LNCaP clone FGC (cell line): ENCODE results near the gene RNF5.

Source experiments
- DNase-seq: peaks from one replicate; pipeline ENCODE4 v3.0.0-alpha.2; 2011; ENCODE audit warnings: low read depth
- H3K4me3 ChIP-seq: 2 replicates; pipeline ENCODE4 v1.5.1; 2011; ENCODE audit warnings: mild to moderate bottlenecking, low read depth, low read length, control low read depth
- TF ChIP-seq, protein P1 (sequence below): IDR thresholded peaks from 2 replicates; pipeline ENCODE4 v1.5.1; 2012; ENCODE audit warnings: mild to moderate bottlenecking; ENCODE audit not compliant: control insufficient read depth, insufficient read depth; ENCODE audit errors: extremely low read depth

Gene RNF5

GRCh38 chr6:32152769-32153563 is 25.2 kb upstream of the RNF5 start:
- no peak for DNase-seq
- TF ChIP-seq, protein P1, sequence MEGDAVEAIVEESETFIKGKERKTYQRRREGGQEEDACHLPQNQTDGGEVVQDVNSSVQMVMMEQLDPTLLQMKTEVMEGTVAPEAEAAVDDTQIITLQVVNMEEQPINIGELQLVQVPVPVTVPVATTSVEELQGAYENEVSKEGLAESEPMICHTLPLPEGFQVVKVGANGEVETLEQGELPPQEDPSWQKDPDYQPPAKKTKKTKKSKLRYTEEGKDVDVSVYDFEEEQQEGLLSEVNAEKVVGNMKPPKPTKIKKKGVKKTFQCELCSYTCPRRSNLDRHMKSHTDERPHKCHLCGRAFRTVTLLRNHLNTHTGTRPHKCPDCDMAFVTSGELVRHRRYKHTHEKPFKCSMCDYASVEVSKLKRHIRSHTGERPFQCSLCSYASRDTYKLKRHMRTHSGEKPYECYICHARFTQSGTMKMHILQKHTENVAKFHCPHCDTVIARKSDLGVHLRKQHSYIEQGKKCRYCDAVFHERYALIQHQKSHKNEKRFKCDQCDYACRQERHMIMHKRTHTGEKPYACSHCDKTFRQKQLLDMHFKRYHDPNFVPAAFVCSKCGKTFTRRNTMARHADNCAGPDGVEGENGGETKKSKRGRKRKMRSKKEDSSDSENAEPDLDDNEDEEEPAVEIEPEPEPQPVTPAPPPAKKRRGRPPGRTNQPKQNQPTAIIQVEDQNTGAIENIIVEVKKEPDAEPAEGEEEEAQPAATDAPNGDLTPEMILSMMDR: no peak
- H3K4me3 ChIP-seq: peak overlapping the region; percentile 77

DNA sequence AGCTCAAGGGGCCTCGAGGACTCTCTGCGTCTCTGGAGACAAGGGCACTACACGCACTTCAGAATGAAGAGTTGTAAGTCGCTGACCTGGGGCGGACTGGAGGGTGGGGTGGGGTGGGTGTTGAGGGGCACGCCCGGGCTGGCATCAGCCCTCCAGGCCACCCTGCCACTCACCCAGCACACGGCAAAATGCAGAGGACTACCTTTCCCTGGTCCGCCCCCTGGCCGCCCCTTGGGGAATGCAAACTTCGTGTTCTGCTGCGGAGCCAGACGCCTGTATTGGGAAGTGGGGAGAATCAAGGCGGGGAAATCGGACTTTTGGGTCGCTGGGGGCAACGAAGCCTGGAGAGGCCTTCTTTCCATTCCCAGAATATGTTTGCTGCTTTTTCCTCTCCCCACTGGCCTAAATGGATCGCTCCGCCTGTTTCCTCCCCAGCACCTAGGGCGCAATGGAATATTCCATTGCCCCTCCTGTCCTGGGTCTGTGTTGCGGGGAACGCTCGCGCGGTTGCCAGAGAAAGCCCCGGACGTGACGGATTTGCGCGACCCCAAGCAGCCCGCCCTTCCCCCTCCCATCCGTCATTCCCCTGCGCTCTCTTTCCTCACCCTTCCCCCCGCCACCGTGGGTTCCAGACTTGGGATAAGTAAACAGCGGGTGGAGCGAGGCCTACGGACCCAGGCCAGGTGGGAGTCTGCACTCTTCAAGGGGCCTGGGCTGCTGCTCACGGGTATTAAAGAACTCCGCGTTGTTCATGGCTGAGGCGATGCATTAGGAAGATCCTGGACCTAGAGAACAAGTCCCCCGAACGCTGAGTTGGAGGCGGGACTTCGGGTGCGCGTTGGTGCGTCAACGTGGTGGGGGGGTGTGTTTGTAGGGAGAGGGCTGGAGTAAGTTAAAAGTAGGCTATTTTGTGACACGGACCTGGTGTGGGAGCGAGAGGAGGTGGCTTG is 24.4 kb upstream of the RNF5 start, which contains the start of gene PPT2:
Gene PPT2 (plus strand): TSS at position 578 of the 950 bp plus-strand sequence. CDS start 454 bp downstream, outside the sequence.
- TF ChIP-seq, protein P1: no peak
- DNase-seq: no peak
- peak within 1 kb of the TSS; percentile 77 for H3K4me3 ChIP-seq

DNA sequence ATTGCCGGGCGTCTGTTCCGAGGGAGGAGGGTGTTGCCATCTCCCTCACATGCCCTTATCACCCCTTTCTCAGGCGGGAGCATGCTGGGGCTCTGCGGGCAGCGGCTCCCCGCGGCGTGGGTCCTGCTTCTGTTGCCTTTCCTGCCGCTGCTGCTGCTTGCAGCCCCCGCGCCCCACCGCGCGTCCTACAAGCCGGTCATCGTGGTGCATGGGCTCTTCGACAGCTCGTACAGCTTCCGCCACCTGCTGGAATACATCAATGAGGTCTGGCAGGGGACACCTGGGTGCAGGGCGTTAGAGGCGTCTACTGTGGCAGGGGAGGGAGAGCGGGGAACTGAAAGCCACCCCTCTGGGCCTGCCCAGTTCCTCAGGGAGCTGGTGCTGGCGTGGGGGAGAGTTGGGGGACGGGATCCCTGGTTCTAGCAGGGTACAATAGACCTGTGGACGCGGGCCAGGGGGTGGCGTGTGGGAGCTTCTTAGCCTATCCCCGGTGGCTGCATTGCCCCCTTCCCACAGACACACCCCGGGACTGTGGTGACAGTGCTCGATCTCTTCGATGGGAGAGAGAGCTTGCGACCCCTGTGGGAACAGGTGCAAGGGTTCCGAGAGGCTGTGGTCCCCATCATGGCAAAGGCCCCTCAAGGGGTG is 23.6 kb upstream of the RNF5 start:
- H3K4me3 ChIP-seq: peak overlapping the region; percentile 77

GRCh38 chr6:32156891-32157290 is 21.3 kb upstream of the RNF5 start:
- TF ChIP-seq, protein P1: no peak
- DNase-seq: no peak
- no peak overlapping the region for H3K4me3 ChIP-seq

More for the DNA sequence above, 23.6 kb upstream of the RNF5 start:
- DNase-seq: peak; percentile 42
- TF ChIP-seq, protein P1: peak; percentile 80

GRCh38 chr6:32158052-32158451 is 20.2 kb upstream of the RNF5 start:
- TF ChIP-seq, protein P1: no peak
- H3K4me3 ChIP-seq: no peak overlapping the region
- DNase-seq: no peak

- no peak overlapping the region for H3K4me3 ChIP-seq
- TF ChIP-seq, protein P1: no peak
- DNase-seq: no peak
Measured at GRCh38 chr6:32163559-32164258, 14.5 kb upstream of the RNF5 start.
